GM21390 (cell line): ENCODE measurements around the gene WNT3A.

ENCODE experiments used
- ATAC-seq: cut with Tn5 transposase; IDR thresholded peaks from one replicate; pipeline ENCODE4 v1.9.1; 2021; ENCODE audit not compliant: unreplicated experiment

The WNT3A gene

GRCh38 chr1:228046421-228047182 is 39.8 kb downstream of the WNT3A start:
- ATAC-seq: no peak

- ATAC-seq: no peak
Observed at GRCh38 chr1:228047183-228047466, 40.3 kb downstream of the WNT3A start.

GRCh38 chr1:228048120-228048519 is 41.3 kb downstream of the WNT3A start:
- no peak for ATAC-seq

GRCh38 chr1:228048659-228049298 is 42.0 kb downstream of the WNT3A start:
- no peak for ATAC-seq

GRCh38 chr1:228050571-228051231 is 43.9 kb downstream of the WNT3A start:
- no peak for ATAC-seq

GRCh38 chr1:228058172-228058948 is 51.6 kb downstream of the WNT3A start:
- ATAC-seq: no peak

- ATAC-seq: no peak
Observed at GRCh38 chr1:228058949-228059633, 52.3 kb downstream of the WNT3A start.

GRCh38 chr1:228059634-228060457 is 53.0 kb downstream of the WNT3A start:
- no peak for ATAC-seq

GRCh38 chr1:228060458-228061190 is 53.8 kb downstream of the WNT3A start:
- ATAC-seq: no peak

GRCh38 chr1:228061411-228062084 is 54.8 kb downstream of the WNT3A start:
- ATAC-seq: no peak

GRCh38 chr1:228062085-228062791 is 55.4 kb downstream of the WNT3A start:
- ATAC-seq: no peak

- no peak for ATAC-seq
Observed at GRCh38 chr1:228062812-228063211, 56.0 kb downstream of the WNT3A start.

- no peak for ATAC-seq
Observed at GRCh38 chr1:228063251-228064191, 56.7 kb downstream of the WNT3A start.

GRCh38 chr1:228064296-228064695 is 57.5 kb downstream of the WNT3A start:
- no peak for ATAC-seq

GRCh38 chr1:228064741-228065542 is 58.1 kb downstream of the WNT3A start:
- ATAC-seq: no peak
